Measurements from ENCODE around the gene TRIM24. TPM values are rescaled to one million over a fixed set of nuclear protein-coding genes. Genes with fewer than 3 reads are reported as not detected.

TRIM24 gene
- total and polyA plus RNA-seq, 4 donors = 7.5 to 19.7 (median 11.2) TPM

DNA sequence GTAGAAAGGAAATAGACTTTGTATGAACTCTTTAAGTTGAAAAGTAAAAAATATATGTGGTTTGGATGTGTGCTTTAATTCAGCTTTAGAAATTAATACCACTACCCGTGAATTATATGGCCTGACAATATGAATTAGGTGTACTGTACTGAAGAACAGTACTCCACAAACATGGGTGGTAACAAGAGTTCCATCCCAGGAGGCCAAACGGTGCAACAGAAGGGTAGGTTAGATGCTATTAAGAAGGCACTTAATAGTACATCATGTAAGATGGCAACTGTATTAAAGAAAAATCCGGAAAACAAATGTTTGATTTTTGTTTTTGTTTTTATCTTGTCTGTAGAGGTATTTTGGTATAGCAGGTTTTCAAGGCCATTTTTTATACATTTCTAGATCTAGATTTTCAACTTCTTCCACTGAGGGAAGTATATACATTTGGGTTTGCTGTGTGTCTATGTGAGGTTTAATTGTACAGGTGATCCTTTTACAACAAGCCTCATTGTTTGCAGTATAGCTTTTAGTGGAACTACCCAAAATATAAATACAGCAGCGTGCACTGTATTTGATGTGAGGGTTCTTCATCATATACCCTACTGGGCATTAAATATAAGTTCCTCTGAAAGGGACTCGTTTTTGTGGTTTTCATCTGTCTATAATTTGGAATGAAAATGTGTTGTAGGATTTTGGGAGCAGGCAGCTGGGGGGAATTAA, 125.4 kb downstream of the TRIM24 start (continued):
- TF ChIP-seq, protein P1, sequence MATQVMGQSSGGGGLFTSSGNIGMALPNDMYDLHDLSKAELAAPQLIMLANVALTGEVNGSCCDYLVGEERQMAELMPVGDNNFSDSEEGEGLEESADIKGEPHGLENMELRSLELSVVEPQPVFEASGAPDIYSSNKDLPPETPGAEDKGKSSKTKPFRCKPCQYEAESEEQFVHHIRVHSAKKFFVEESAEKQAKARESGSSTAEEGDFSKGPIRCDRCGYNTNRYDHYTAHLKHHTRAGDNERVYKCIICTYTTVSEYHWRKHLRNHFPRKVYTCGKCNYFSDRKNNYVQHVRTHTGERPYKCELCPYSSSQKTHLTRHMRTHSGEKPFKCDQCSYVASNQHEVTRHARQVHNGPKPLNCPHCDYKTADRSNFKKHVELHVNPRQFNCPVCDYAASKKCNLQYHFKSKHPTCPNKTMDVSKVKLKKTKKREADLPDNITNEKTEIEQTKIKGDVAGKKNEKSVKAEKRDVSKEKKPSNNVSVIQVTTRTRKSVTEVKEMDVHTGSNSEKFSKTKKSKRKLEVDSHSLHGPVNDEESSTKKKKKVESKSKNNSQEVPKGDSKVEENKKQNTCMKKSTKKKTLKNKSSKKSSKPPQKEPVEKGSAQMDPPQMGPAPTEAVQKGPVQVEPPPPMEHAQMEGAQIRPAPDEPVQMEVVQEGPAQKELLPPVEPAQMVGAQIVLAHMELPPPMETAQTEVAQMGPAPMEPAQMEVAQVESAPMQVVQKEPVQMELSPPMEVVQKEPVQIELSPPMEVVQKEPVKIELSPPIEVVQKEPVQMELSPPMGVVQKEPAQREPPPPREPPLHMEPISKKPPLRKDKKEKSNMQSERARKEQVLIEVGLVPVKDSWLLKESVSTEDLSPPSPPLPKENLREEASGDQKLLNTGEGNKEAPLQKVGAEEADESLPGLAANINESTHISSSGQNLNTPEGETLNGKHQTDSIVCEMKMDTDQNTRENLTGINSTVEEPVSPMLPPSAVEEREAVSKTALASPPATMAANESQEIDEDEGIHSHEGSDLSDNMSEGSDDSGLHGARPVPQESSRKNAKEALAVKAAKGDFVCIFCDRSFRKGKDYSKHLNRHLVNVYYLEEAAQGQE (IDR thresholded peaks at IDR 0.05) = no peak
- no peak for TF ChIP-seq NR2F2 (IDR thresholded peaks at IDR 0.05)

DNA sequence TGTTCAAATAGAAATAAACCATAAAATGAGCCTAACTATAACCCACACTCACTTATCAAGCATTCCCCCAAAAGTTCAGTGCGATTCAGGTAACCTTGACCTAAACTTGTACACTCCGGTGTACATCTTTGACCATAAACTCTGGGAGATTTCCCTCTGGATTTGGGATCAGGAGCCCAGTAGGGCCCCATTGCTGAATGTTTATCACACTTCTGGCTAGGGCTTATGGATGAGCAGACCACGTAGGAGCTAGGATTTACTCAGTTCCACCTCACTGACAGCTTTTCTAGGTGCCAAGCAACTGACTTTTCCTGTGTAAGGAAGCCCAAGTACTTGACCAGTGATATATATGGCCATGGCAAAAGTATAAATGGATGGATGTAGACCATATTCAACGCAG, 127.4 kb downstream of the TRIM24 start:
- no peak for TF ChIP-seq FOXA2 (IDR thresholded peaks at IDR 0.05)
- TF ChIP-seq YY1 (IDR thresholded peaks at IDR 0.05) = no peak
- TF ChIP-seq, protein P1 (IDR thresholded peaks at IDR 0.05) = no peak
- TF ChIP-seq, protein P2, sequence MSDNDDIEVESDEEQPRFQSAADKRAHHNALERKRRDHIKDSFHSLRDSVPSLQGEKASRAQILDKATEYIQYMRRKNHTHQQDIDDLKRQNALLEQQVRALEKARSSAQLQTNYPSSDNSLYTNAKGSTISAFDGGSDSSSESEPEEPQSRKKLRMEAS (IDR thresholded peaks at IDR 0.05) = no peak
- no peak for TF ChIP-seq HNF4A (conservative IDR thresholded peaks at IDR 0.05)
- no peak for TF ChIP-seq HNF4G (IDR thresholded peaks at IDR 0.05)
- TF ChIP-seq NR2F2 (IDR thresholded peaks at IDR 0.05) = no peak
- TF ChIP-seq RXRA (IDR thresholded peaks at IDR 0.05) = no peak
- TF ChIP-seq, protein P3, sequence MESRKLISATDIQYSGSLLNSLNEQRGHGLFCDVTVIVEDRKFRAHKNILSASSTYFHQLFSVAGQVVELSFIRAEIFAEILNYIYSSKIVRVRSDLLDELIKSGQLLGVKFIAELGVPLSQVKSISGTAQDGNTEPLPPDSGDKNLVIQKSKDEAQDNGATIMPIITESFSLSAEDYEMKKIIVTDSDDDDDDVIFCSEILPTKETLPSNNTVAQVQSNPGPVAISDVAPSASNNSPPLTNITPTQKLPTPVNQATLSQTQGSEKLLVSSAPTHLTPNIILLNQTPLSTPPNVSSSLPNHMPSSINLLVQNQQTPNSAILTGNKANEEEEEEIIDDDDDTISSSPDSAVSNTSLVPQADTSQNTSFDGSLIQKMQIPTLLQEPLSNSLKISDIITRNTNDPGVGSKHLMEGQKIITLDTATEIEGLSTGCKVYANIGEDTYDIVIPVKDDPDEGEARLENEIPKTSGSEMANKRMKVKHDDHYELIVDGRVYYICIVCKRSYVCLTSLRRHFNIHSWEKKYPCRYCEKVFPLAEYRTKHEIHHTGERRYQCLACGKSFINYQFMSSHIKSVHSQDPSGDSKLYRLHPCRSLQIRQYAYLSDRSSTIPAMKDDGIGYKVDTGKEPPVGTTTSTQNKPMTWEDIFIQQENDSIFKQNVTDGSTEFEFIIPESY (IDR thresholded peaks at IDR 0.05) = no peak
- no peak for TF ChIP-seq GABPA (IDR thresholded peaks at IDR 0.05 in 1 of 2, conservative IDR thresholded peaks at IDR 0.05 in 1 of 2)
- TF ChIP-seq FOXA1 (IDR thresholded peaks at IDR 0.05) = no peak
- no peak for TF ChIP-seq JUND (IDR thresholded peaks at IDR 0.05)
- TF ChIP-seq RAD21 (IDR thresholded peaks at IDR 0.05) = no peak
- no peak for TF ChIP-seq EGR1 (IDR thresholded peaks at IDR 0.05; ENCODE audit: low read depth in 2 of 2)
- TF ChIP-seq SP1 (IDR thresholded peaks at IDR 0.05) = no peak
- Histone ChIP-seq H3K27me3 (ENCODE audit: control insufficient read depth in 4 of 4, insufficient read depth in 4 of 4, low read length in 3 of 4) (no peaks in the 10 kb centered on the region), H3K4me1 (ENCODE audit: control insufficient read depth in 4 of 4, insufficient read depth in 4 of 4, low read length in 3 of 4) (no peaks in the 10 kb centered on the region), H3K36me3 (ENCODE audit: control insufficient read depth in 4 of 4, insufficient read depth in 3 of 4, low read depth in 1 of 4, low read length in 3 of 4) (peaks cover 2 to 32% (median 16%) of the 10 kb centered on the region in 4 donors), H3K9me3 (ENCODE audit: control insufficient read depth in 4 of 4, low read length in 3 of 4) (no peaks in the 10 kb centered on the region), H3K4me3 (ENCODE audit: low read depth in 1 of 3, low read length in 3 of 3) (no peak overlapping the region), H3K27ac (ENCODE audit: low read depth in 1 of 2, low read length in 2 of 2) (no peak overlapping the region), H3K9ac (ENCODE audit: low read depth in 1 of 2, low read length in 2 of 2) (no peak overlapping the region)
- DNase-seq (ENCODE audit: low spot score) = no peak
- WGBS = 96% methylated on average over 4 of the region's 4 CpGs

All from liver (tissue), 9 donors.